Measurements from ENCODE around the gene C5orf46.

C5orf46 gene

DNA sequence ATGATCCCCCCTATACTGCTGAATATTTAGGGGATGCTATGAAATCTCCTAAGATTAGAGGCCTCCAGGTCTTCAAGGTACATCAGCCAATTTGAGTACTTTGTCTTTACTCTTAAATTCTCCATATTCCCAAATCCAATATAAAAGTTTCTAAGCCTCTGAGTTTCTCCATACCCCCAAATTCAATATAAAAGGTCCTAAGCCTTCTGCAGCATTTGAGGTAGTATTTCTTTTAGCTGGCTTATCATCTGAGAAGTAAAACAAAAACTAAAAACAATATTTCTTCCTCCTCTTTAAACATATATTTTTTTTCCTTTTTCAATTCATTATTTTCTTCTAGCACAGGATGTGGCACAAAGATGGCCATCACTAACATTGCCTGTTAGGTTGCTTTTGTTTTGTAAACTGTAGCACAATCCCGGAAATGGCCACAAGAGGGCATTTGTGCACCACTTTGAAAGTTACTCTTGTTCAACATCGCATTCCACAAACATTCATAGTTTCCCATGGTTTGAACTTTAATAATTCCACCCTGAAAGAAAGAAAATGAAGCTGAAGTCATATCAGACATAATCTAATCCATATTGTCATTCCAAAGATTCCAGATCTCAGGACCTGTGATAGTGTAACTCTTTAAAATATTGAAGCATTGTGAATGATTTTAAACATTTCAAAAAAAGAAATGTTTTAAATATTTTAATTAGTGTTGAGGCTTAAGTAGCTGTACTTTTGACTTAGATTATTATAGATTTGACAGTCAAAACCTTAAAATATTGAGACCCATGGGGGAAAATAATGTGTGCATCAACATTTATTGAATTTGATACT is 48.8 kb downstream of the C5orf46 start:
- Histone ChIP-seq H3K79me2 (ENCODE audit: insufficient read depth, low read length) (no peaks in the 10 kb centered on the region), H3K4me1 (ENCODE audit: insufficient read depth, low read length) (no peaks in the 10 kb centered on the region), H3K9ac (ENCODE audit: low read depth, low read length) (no peak overlapping the region), H4K20me1 (ENCODE audit: insufficient read depth, low read length) (no peaks in the 10 kb centered on the region), H3K9me3 (ENCODE audit: insufficient read depth, low read length, severe bottlenecking) (no peaks in the 10 kb centered on the region), H3K36me3 (ENCODE audit: insufficient read depth, low read length) (no peaks in the 10 kb centered on the region), H3K27ac (ENCODE audit: low read length) (no peak overlapping the region), H3K4me2 (ENCODE audit: insufficient read depth, low read length) (no peak overlapping the region), H3K4me3 (ENCODE audit: low read depth in 1 of 2, low read length in 2 of 2) (no peak overlapping the region), H2AFZ (ENCODE audit: low read depth, low read length) (no peak overlapping the region), H3K27me3 (ENCODE audit: insufficient read depth, low read length, poor library complexity) (peaks cover 3% of the 10 kb centered on the region)
- TF ChIP-seq CTCF (IDR thresholded peaks at IDR 0.05; ENCODE audit: borderline replicate concordance, extremely low read depth, low read length, poor library complexity, severe bottlenecking), result peak; percentile 82
- TF ChIP-seq EZH2 (IDR thresholded peaks at IDR 0.05; ENCODE audit: borderline replicate concordance, low read depth, low read length, severe bottlenecking), result no peak
- ATAC-seq (ENCODE audit: insufficient read depth, low read depth), result peak; percentile 65; the same call in 2 of the 3 replicates
- peak; percentile 49 for DNase-seq

GRCh38 chr5:147856801-147857200 is 49.5 kb downstream of the C5orf46 start:
- TF ChIP-seq EZH2 (IDR thresholded peaks at IDR 0.05; ENCODE audit: borderline replicate concordance, low read depth, low read length, severe bottlenecking) (no peak), CTCF (IDR thresholded peaks at IDR 0.05; ENCODE audit: borderline replicate concordance, extremely low read depth, low read length, poor library complexity, severe bottlenecking) (no peak)
- Histone ChIP-seq H3K79me2 (ENCODE audit: insufficient read depth, low read length) (no peaks in the 10 kb centered on the region), H3K36me3 (ENCODE audit: insufficient read depth, low read length) (no peaks in the 10 kb centered on the region), H3K9me3 (ENCODE audit: insufficient read depth, low read length, severe bottlenecking) (no peaks in the 10 kb centered on the region), H3K4me1 (ENCODE audit: insufficient read depth, low read length) (no peaks in the 10 kb centered on the region), H3K9ac (ENCODE audit: low read depth, low read length) (no peak overlapping the region), H2AFZ (ENCODE audit: low read depth, low read length) (no peak overlapping the region), H3K27me3 (ENCODE audit: insufficient read depth, low read length, poor library complexity) (peaks cover 1% of the 10 kb centered on the region), H3K4me2 (ENCODE audit: insufficient read depth, low read length) (no peak overlapping the region), H3K4me3 (ENCODE audit: low read depth in 1 of 2, low read length in 2 of 2) (no peak overlapping the region), H3K27ac (ENCODE audit: low read length) (no peak overlapping the region), H4K20me1 (ENCODE audit: insufficient read depth, low read length) (no peaks in the 10 kb centered on the region)
- ATAC-seq (ENCODE audit: insufficient read depth, low read depth) (no peak), DNase-seq (no peak)

DNA sequence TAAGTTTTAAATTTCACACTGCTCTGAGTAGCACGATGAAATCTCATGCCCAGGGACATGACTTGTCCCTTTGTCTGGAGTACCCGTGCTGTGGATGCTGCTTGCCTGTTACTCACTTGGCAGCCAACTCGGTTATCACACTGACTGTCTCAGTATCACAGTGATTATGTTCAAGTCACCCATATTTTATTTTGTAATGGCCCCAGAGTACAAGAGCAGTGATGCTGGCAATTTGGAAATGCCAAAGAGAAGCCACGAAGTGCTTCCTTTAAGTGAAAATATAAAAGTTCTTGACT is 50.6 kb downstream of the C5orf46 start:
- no peak overlapping the region for H2AFZ ChIP-seq (ENCODE audit: low read depth, low read length)
- no peak for DNase-seq
- H3K9ac ChIP-seq (ENCODE audit: low read depth, low read length), result no peak overlapping the region
- H3K27me3 ChIP-seq (ENCODE audit: insufficient read depth, low read length, poor library complexity), result no peaks in the 10 kb centered on the region
- no peaks in the 10 kb centered on the region for H4K20me1 ChIP-seq (ENCODE audit: insufficient read depth, low read length)
- no peak overlapping the region for H3K4me3 ChIP-seq (ENCODE audit: low read depth in 1 of 2, low read length in 2 of 2)
- H3K27ac ChIP-seq (ENCODE audit: low read length), result no peak overlapping the region
- H3K4me2 ChIP-seq (ENCODE audit: insufficient read depth, low read length), result no peak overlapping the region
- TF ChIP-seq CTCF (IDR thresholded peaks at IDR 0.05; ENCODE audit: borderline replicate concordance, extremely low read depth, low read length, poor library complexity, severe bottlenecking) (no peak), EZH2 (IDR thresholded peaks at IDR 0.05; ENCODE audit: borderline replicate concordance, low read depth, low read length, severe bottlenecking) (no peak)
- no peaks in the 10 kb centered on the region for H3K4me1 ChIP-seq (ENCODE audit: insufficient read depth, low read length)
- H3K79me2 ChIP-seq (ENCODE audit: insufficient read depth, low read length), result no peaks in the 10 kb centered on the region
- no peak for ATAC-seq (ENCODE audit: insufficient read depth, low read depth)
- no peaks in the 10 kb centered on the region for H3K36me3 ChIP-seq (ENCODE audit: insufficient read depth, low read length)
- no peaks in the 10 kb centered on the region for H3K9me3 ChIP-seq (ENCODE audit: insufficient read depth, low read length, severe bottlenecking)
